Measurements from ENCODE around the gene APOL4.
A peak's percentile ranks its signal among the peaks of the same experiment; 100 is the strongest.
"Not testable (repeated sequence)": the region's sequence is repeated elsewhere in the genome, so short reads cannot be mapped to it uniquely, and the experiment has no call there.

Gene APOL4

GRCh38 chr22:36182056-36182455 is 19.6 kb downstream of the APOL4 start:
- no peak for DNase-seq

- DNase-seq = no peak
These were observed 20.7 kb downstream of the APOL4 start for GRCh38 chr22:36180928-36181327.

- DNase-seq = peak; percentile 23
These were observed 21.4 kb downstream of the APOL4 start for GRCh38 chr22:36180038-36180880.

GRCh38 chr22:36177160-36177559 is 24.4 kb downstream of the APOL4 start:
- no peak for DNase-seq

GRCh38 chr22:36175892-36176291 is 25.7 kb downstream of the APOL4 start:
- DNase-seq = peak; percentile 86

- DNase-seq = no peak
These were observed 29.7 kb downstream of the APOL4 start for GRCh38 chr22:36171941-36172340.

- no peak for DNase-seq
These were observed 34.9 kb downstream of the APOL4 start for GRCh38 chr22:36166518-36167220.

GRCh38 chr22:36166086-36166485 is 35.5 kb downstream of the APOL4 start:
- no peak for DNase-seq

- no peak for DNase-seq
These were observed 36.5 kb downstream of the APOL4 start for GRCh38 chr22:36165141-36165540.

GRCh38 chr22:36164621-36165020 is 37.0 kb downstream of the APOL4 start:
- DNase-seq = no peak

- no peak for DNase-seq
These were observed 38.1 kb downstream of the APOL4 start for GRCh38 chr22:36163497-36163896.

- no peak for DNase-seq
These were observed 39.2 kb downstream of the APOL4 start for GRCh38 chr22:36162127-36163034.

GRCh38 chr22:36161793-36162126 is 39.8 kb downstream of the APOL4 start:
- DNase-seq = not testable (repeated sequence)

GRCh38 chr22:36160499-36160942 is 41.1 kb downstream of the APOL4 start, which contains the start of gene APOL3:
Gene APOL3, minus strand, starts transcription at chr22:36160755. Its CDS starts 11,700 bp downstream, at chr22:36149055.
- no peak for DNase-seq

GRCh38 chr22:36156515-36157419 is 44.8 kb downstream of the APOL4 start:
- DNase-seq = no peak

GRCh38 chr22:36156119-36156514 is 45.5 kb downstream of the APOL4 start:
- no peak for DNase-seq

GRCh38 chr22:36155702-36156101 is 45.9 kb downstream of the APOL4 start:
- no peak for DNase-seq

- no peak for DNase-seq
These were observed 47.1 kb downstream of the APOL4 start for GRCh38 chr22:36154423-36154945.

GRCh38 chr22:36153501-36154422 is 47.8 kb downstream of the APOL4 start:
- DNase-seq = no peak

- DNase-seq = not testable (repeated sequence)
These were observed 48.8 kb downstream of the APOL4 start for GRCh38 chr22:36152821-36153220.

GRCh38 chr22:36152088-36152487 is 49.5 kb downstream of the APOL4 start:
- DNase-seq = no peak
